Inferior parietal cortex (tissue), 1 donor: Measurements from ENCODE around the gene PRR20B.
"Not testable (repeated sequence)": the region's sequence is repeated elsewhere in the genome, so short reads cannot be mapped to it uniquely, and the experiment has no call there.

ENCODE experiments used
- DNase-seq: peaks from one replicate; pipeline ENCODE4 v3.0.0-alpha.2; 2016; ENCODE audit errors: extremely low spot score

The PRR20B gene

GRCh38 chr13:57147188-57147587 is at the start of gene PRR20B:
TSS of gene PRR20B (plus strand) at chr13:57147488. CDS start at chr13:57147875, 387 bp downstream.
- DNase-seq: not testable (repeated sequence)

- no peak for DNase-seq
Observed at GRCh38 chr13:57114945-57115344, 32.3 kb upstream of the PRR20B start.

DNA sequence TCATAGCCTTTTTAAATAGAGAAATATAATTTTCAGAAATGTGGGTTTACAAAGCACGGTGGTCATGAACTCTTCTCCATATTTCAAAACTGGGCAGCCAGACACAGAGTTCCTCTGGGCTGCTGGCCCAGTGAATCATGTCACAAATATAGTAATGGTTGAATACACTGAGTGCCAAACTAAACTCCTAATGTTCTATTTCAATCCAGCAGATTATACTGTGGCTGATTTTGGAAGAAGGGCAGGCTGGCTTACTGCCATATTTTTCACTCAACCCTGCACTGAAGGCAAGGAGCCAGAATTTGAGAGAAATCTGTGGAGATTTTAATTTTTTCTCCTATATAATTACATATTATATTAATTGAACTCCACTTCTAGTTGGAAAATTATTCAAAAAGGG is 23.6 kb upstream of the PRR20B start:
- DNase-seq: peak; percentile 39

DNA sequence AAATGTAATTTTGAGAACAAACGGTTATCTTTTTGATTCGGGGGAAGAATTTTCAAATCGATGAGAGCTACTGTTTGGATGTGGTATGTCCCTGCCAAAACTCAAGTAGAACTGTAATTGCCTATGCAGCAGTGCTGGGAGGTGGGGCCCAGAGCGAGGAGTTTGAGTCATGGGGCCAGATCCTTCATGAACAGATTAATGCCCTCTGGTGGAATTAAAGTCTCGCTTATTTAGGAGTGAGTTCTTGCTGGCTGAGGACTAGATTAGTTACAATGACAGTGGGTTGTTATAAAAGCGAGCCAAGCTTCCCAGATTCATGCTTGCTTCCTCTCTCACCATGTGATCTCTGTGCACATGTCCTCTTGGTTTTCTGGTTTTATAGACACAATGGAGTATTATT is 18.4 kb upstream of the PRR20B start:
- no peak for DNase-seq

- DNase-seq: no peak
Observed at GRCh38 chr13:57136093-57136492, 11.2 kb upstream of the PRR20B start.

DNA sequence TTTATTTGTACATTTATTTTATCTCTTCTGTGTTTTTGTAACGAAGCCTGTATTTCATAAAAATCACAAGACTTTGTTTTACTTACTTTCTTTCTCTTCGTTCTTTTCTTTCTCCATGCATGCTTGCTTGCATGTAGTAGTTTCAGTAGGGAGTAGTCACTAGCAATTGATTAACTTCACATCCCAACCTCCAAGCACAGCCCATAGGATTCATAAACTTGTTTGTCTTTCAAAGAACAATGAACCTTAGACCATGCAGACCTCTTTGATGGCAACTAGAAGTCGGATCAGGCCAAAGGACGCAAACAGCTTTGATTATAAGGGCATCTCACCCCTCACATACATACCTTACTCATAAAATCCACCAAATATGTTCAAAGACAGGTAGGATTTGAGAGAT is 9.7 kb upstream of the PRR20B start:
- no peak for DNase-seq

DNA sequence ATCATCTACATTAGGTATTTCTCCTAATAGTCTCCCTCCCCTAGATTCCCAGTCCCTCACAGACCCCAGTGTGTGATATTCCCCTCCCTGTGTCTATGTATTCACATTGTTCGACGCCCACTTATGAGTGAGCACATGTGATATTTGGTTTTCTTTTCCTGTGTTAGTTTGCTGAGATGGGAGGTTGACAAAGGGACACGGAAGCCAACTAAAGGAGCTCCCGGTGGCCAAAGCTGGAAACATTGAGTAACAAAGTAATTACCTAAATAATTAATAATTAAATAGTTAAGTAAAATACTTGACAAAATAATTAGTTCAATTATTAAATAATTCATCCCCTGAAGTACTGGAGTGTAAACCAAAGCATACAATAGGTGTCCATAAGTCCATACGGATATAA is 8.3 kb upstream of the PRR20B start:
- no peak for DNase-seq

DNA sequence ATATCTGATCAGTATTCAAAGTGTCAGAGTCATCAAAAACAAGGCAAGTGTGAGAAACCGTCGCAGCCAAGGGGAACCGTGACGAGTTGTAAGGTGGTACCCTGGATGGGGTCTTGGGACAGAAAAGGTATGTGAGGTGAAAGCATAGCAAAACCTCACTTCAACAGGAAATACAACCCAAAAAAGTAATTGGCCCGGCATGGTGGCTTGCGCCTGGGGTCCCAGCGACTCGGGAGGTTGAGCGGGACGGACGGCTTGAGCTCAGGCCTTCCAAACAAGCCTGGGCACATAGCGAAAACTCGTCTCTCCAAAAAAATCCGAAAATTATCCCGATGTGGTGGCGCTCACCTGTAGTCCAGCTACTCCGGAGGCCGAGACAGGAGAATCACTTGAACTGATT is 7.5 kb upstream of the PRR20B start:
- not testable (repeated sequence) for DNase-seq

DNA sequence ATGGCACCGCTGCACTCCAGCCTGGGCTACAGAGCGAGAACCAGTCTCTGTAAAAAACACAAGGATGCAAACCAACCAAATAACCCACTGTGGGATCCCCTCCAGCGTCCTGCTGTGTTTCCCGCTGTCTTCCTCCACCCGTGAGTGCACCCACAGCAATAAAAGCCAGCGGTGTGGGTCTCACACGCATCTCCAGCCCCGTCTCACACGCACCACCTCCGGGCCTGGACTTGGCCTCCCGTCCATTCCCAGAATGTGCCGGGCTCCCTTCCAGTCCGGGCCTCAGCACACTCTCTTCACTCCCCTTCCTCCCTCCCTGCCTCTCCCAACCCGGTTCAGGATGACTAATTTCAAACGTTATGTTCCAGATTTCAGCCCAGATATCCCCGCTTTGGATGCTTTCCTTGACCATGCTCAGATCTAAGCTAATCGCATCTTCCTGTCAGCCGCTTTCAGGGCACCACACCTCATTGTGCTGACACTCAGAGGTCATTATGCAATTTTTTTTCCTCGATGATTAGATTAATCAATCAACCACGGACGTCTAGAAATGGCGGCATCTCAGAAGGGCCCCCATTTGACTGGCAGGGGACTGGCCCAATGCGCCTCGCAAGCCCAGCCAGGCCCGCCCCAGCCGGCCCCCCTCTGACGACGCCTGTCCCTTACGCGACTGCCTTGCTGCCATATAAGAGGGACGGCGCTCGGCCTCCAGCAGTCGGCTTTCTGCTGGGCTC is 6.9 kb upstream of the PRR20B start, which contains the start of gene PRR20A:
PRR20A (plus strand) TSS at position 684 of the 734 bp plus-strand sequence. CDS start 387 bp downstream, outside the sequence.
- not testable (repeated sequence) for DNase-seq

DNA sequence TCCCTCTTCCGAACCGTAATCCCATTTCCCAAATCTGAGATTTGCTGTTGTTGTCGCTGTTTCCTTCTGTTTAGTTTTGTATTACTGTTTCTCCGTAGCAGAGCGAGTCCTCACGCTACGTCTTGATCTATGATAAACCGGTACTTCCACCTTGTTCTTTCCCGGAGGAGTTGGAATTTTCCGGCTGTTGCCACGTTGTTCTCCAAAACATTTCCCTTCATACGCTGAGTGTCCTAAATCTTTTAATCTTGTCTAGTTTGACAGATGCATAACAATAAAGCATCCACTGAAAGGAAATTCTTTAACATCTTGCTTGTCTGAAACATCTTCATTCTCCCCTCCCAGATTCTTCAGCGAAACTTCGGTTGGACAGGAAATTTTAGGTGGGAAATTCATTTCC is 818 bp downstream of the PRR20B start:
- not testable (repeated sequence) for DNase-seq

DNA sequence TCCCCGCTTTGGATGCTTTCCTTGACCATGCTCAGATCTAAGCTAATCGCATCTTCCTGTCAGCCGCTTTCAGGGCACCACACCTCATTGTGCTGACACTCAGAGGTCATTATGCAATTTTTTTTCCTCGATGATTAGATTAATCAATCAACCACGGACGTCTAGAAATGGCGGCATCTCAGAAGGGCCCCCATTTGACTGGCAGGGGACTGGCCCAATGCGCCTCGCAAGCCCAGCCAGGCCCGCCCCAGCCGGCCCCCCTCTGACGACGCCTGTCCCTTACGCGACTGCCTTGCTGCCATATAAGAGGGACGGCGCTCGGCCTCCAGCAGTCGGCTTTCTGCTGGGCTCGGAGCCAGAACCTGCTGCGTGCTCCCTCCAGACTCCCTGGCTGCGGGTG is 6.5 kb downstream of the PRR20B start, which contains the start of gene PRR20C:
PRR20C (plus strand) TSS at position 301 of the 400 bp plus-strand sequence. CDS start 387 bp downstream, outside the sequence.
- DNase-seq: not testable (repeated sequence)

GRCh38 chr13:57160332-57160731 is 13.0 kb downstream of the PRR20B start, which contains the start of gene PRR20D:
TSS of gene PRR20D (plus strand) at chr13:57160632. CDS start at chr13:57161019, 387 bp downstream.
- not testable (repeated sequence) for DNase-seq

GRCh38 chr13:57166897-57167296 is 19.6 kb downstream of the PRR20B start, which contains the start of gene PRR20E:
TSS of gene PRR20E (plus strand) at chr13:57167197. CDS start at chr13:57167584, 387 bp downstream.
- not testable (repeated sequence) for DNase-seq

DNA sequence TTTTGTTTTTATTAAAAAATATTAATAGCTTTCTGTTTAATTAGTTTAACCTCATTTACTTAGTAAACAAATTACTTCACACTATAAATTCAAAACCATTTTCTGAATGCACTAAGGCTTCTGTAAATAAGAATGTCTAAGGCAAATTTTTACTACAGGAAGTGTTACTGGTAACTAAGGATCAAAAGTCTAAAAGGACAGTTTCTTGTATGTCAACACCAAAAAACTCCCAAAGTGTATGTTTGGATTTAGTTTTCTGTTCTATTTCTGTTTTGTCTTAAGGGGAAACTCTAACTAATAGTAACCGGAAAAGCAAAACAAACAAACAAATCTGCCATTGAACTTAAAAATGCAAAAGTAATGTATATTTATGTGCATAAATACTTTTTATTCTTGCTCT is 44.4 kb downstream of the PRR20B start:
- no peak for DNase-seq
